ENCODE measurements around the gene AMER2.

DNA sequence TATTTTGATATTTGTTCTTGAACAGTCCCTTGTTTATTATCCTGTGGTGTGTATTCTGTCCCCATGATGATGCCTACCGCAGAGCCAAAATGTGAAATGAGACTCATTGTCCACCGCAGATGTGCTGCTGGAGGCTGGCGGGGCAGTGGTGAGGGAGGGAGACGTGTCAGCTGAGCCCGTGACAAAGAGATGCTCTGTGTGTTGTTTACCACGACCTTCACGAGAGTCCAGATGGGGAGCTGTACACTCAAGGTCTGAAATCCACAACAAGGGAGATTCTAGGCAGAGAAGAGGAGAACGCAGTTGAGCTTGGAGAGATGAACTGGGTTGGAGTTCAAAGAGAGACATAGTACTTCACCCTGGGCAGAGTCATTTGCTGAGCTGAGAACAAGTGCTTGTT is 20.8 kb upstream of the AMER2 start:
- no peak for TF ChIP-seq CTCF (IDR thresholded peaks at IDR 0.05)
- TF ChIP-seq POLR2A (IDR thresholded peaks at IDR 0.05): no peak

Measured in testis (tissue), 2 donors.